Liver (tissue), 9 donors: ENCODE data around the gene IL1RAPL1. TPM values are rescaled to one million over a fixed set of nuclear protein-coding genes. Genes with fewer than 3 reads are reported as not detected.

Source experiments
- DNase-seq: peaks from one replicate; pipeline ENCODE4 v3.0.0-alpha.2; 2017; ENCODE audit warnings: low spot score
- H3K27ac ChIP-seq, 2 donors: one replicate each; pipeline ENCODE4 v1.7.0; 2013; ENCODE audit warnings: inconsistent platforms in 2 of 2, low read length in 2 of 2, control low read depth in 1 of 2, low read depth in 1 of 2, mild to moderate bottlenecking in 1 of 2
- H3K27me3 ChIP-seq, 4 donors: one replicate each; pipeline versions ENCODE4 v1.6.1 to v1.7.0; 2013; ENCODE audit warnings: low read length in 3 of 4, inconsistent platforms in 1 of 4, mild to moderate bottlenecking in 1 of 4, moderate library complexity in 1 of 4; ENCODE audit not compliant: control insufficient read depth in 4 of 4, insufficient read depth in 4 of 4
- H3K36me3 ChIP-seq, 4 donors: one replicate each; pipeline versions ENCODE4 v1.6.1 to v1.7.0; 2013; ENCODE audit warnings: low read length in 3 of 4, mild to moderate bottlenecking in 3 of 4, low read depth in 1 of 4, moderate library complexity in 1 of 4; ENCODE audit not compliant: control insufficient read depth in 4 of 4, insufficient read depth in 3 of 4
- H3K4me1 ChIP-seq, 4 donors: one replicate each; pipeline versions ENCODE4 v1.6.1 to v1.7.0; 2013; ENCODE audit warnings: low read length in 3 of 4, mild to moderate bottlenecking in 3 of 4, moderate library complexity in 1 of 4; ENCODE audit not compliant: control insufficient read depth in 4 of 4, insufficient read depth in 4 of 4
- H3K4me3 ChIP-seq, 3 donors: one replicate each; pipeline versions ENCODE4 v1.6.1 to v1.7.0; 2013; ENCODE audit warnings: low read length in 3 of 3, control low read depth in 1 of 3, low read depth in 1 of 3, mild to moderate bottlenecking in 1 of 3
- H3K9ac ChIP-seq, 2 donors: one replicate each; pipeline ENCODE4 v1.7.0; 2013; ENCODE audit warnings: low read length in 2 of 2, mild to moderate bottlenecking in 2 of 2, moderate library complexity in 2 of 2, control low read depth in 1 of 2, low read depth in 1 of 2
- H3K9me3 ChIP-seq, 4 donors: one replicate each; pipeline versions ENCODE4 v1.6.1 to v1.7.0; 2013; ENCODE audit warnings: low read length in 3 of 4; ENCODE audit not compliant: control insufficient read depth in 4 of 4
- EGR1 ChIP-seq, 2 donors: IDR thresholded peaks; 2 replicates each; pipeline ENCODE4 v1.6.1; 2016 to 2018; ENCODE audit warnings: antibody characterized with exemption in 2 of 2, low read depth in 2 of 2
- FOXA1 ChIP-seq: IDR thresholded peaks from 2 replicates; pipeline ENCODE4 v1.6.1; 2016; ENCODE audit warnings: antibody characterized with exemption
- GABPA ChIP-seq, 2 donors: IDR thresholded peaks in 1 of 2; conservative IDR thresholded peaks in 1 of 2; 2 replicates each; pipeline ENCODE4 v1.6.1; 2016; ENCODE audit warnings: antibody characterized with exemption in 2 of 2, mild to moderate bottlenecking in 1 of 2, moderate library complexity in 1 of 2
- HNF4A ChIP-seq, 2 donors: conservative IDR thresholded peaks; 2 replicates each; pipeline ENCODE4 v1.6.1; 2016; ENCODE audit warnings: antibody characterized with exemption in 2 of 2, mild to moderate bottlenecking in 2 of 2
- JUND ChIP-seq, 2 donors: IDR thresholded peaks; 2 replicates each; pipeline ENCODE4 v1.6.1; 2016; ENCODE audit warnings: antibody characterized with exemption in 2 of 2
- MAX ChIP-seq: IDR thresholded peaks from 2 replicates; pipeline ENCODE4 v1.6.1; 2016; ENCODE audit warnings: antibody characterized with exemption
- NR2F2 ChIP-seq: IDR thresholded peaks from 2 replicates; pipeline ENCODE4 v1.6.1; 2016; ENCODE audit warnings: antibody characterized with exemption
- RAD21 ChIP-seq, 2 donors: IDR thresholded peaks; 2 replicates each; pipeline ENCODE4 v1.6.1; 2016; ENCODE audit warnings: antibody characterized with exemption in 2 of 2, mild to moderate bottlenecking in 2 of 2
- REST ChIP-seq: IDR thresholded peaks from 2 replicates; pipeline ENCODE4 v1.6.1; 2016; ENCODE audit warnings: antibody characterized with exemption, mild to moderate bottlenecking
- RXRA ChIP-seq, 2 donors: IDR thresholded peaks; 2 replicates each; pipeline ENCODE4 v1.6.1; 2017 to 2018; ENCODE audit warnings: antibody characterized with exemption in 2 of 2, mild to moderate bottlenecking in 1 of 2
- SP1 ChIP-seq: IDR thresholded peaks from 2 replicates; pipeline ENCODE4 v1.6.1; 2018; ENCODE audit warnings: antibody characterized with exemption, mild to moderate bottlenecking
- WGBS: extraction: QIAGEN DNeasy Blood & Tissue Kit; methylation state at CpG from one replicate; pipeline ENCODE4 v1.1.7; 2013; 5-methylcytosine and 5-hydroxymethylcytosine counted together
- polyA plus RNA-seq, 2 donors: library from polyadenylated mRNA; stranded (reverse) in 1 of 2; unstranded in 1 of 2; fragments of 200-250 nt in 1 of 2; fragments of >200 nt in 1 of 2; fragmentation: Nextera tagmentation in 1 of 2; extraction: Ambion mirVana in 1 of 2; gene quantifications; one replicate each; pipeline versions ENCODE4 v1.2.1 to v1.2.3, GENCODE V29; 2013 to 2015
- total RNA-seq, 2 donors: library from RNA; depleted of rRNA; stranded (reverse); fragments of >200 nt; gene quantifications; one replicate each; pipeline ENCODE4 v1.2.3, GENCODE V29; 2014
- donor health status: healthy.
- donor health status: healthy.
- donor health status: healthy.
- donor health status: healthy.
- donor health status: healthy.

The IL1RAPL1 gene
- total and polyA plus RNA-seq, 4 donors, result 0.08 to 0.33 TPM; not detected in 2

GRCh38 chrX:29419774-29420553, 832.7 kb downstream of the IL1RAPL1 start:
- DNase-seq, result no peak
- H3K9ac ChIP-seq, result no peak overlapping the region
- WGBS, result 54% methylated on average over 2 of the region's 2 CpGs
- H3K27ac ChIP-seq, result no peak overlapping the region
- no peak overlapping the region for H3K4me3 ChIP-seq
- TF ChIP-seq RAD21 (IDR thresholded peaks at IDR 0.05) (no peak), RXRA (IDR thresholded peaks at IDR 0.05) (no peak), SP1 (no peak), EGR1 (IDR thresholded peaks at IDR 0.05; ENCODE audit: low read depth in 2 of 2) (no peak)
- peaks cover 0 to under 1% (median 0%) of the 10 kb centered on the region in 4 donors for H3K27me3 ChIP-seq
- H3K4me1 ChIP-seq, result no peaks in the 10 kb centered on the region
- H3K9me3 ChIP-seq, result no peaks in the 10 kb centered on the region
- H3K36me3 ChIP-seq, result no peaks in the 10 kb centered on the region

- H3K4me3 ChIP-seq, result no peak overlapping the region
- DNase-seq, result no peak
- WGBS, result 78% methylated on average over 3 of the region's 3 CpGs
- no peak overlapping the region for H3K9ac ChIP-seq
- TF ChIP-seq JUND (IDR thresholded peaks at IDR 0.05) (no peak), MAX (no peak), EGR1 (IDR thresholded peaks at IDR 0.05; ENCODE audit: low read depth in 2 of 2) (no peak), HNF4A (conservative IDR thresholded peaks at IDR 0.05) (no peak), NR2F2 (no peak), FOXA1 (no peak), GABPA (IDR thresholded peaks at IDR 0.05 in 1 of 2, conservative IDR thresholded peaks at IDR 0.05 in 1 of 2) (no peak)
- H3K9me3 ChIP-seq, result peaks cover 0 to under 1% (median under 1%) of the 10 kb centered on the region in 4 donors
- H3K4me1 ChIP-seq, result no peaks in the 10 kb centered on the region
- H3K27ac ChIP-seq, result no peak overlapping the region
- no peaks in the 10 kb centered on the region for H3K36me3 ChIP-seq
- H3K27me3 ChIP-seq, result peaks cover 0 to 3% (median 0%) of the 10 kb centered on the region in 4 donors
Observed at GRCh38 chrX:29422034-29422433, 834.8 kb downstream of the IL1RAPL1 start.

- no peak overlapping the region for H3K27ac ChIP-seq
- peaks cover 0 to 4% (median 2%) of the 10 kb centered on the region in 4 donors for H3K9me3 ChIP-seq
- H3K4me3 ChIP-seq, result no peak overlapping the region
- no peaks in the 10 kb centered on the region for H3K36me3 ChIP-seq
- H3K4me1 ChIP-seq, result no peaks in the 10 kb centered on the region
- DNase-seq, result no peak
- no peak overlapping the region for H3K9ac ChIP-seq
- no peak for TF ChIP-seq REST
- 90% methylated on average over 2 of the region's 2 CpGs for WGBS
- no peaks in the 10 kb centered on the region for H3K27me3 ChIP-seq
Observed at GRCh38 chrX:29431895-29432294, 844.6 kb downstream of the IL1RAPL1 start.
